Femur (tissue), 1 donor: Measurements from ENCODE around the gene FAM163A.

Experiments used
- DNase-seq: peaks from one replicate; pipeline ENCODE4 v3.0.0-alpha.2; 2017

Gene FAM163A

DNA sequence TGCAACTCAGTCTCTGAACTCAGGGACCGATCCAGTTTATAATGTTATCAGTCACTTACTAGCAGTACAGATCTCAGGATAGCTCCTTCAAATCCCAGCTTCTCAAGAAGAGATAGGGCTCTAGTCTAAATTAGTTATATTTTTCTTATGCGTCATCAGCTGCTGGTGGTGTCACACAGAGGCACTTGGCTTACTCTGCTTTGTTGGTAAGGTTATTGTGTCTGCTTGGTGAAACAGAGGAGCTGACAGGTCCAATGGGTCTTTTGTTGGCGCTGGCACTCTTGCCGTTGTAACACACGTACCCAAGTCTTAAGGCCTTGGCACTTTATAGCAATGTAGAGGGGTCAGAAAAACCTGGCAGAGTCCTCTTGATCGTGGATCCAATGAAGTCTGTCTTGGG is 122.3 kb downstream of the FAM163A start:
- DNase-seq, result no peak
